ENCODE data around the gene SLIT3. TPM values are rescaled to one million over a fixed set of nuclear protein-coding genes. Genes with fewer than 3 reads are reported as not detected.

Gene SLIT3
- total and polyA plus RNA-seq, 2 experiments from 2014 or later, result 0.59 to 0.71 TPM

- TF ChIP-seq ZNF462 (CRISPR knock-in tag; IDR thresholded peaks at IDR 0.05), result no peak
- H3K27me3 ChIP-seq (ENCODE audit: insufficient read depth), result no peaks in the 10 kb centered on the region
- H3K36me3 ChIP-seq (ENCODE audit: insufficient read depth), result no peaks in the 10 kb centered on the region
- peaks cover 3% of the 10 kb centered on the region for H3K27me3 Mint-ChIP-seq (ENCODE audit: insufficient read depth, low read depth, poor library complexity)
- H4K20me1 ChIP-seq (replicated peaks; ENCODE audit: insufficient read depth), result no peaks in the 10 kb centered on the region
- H3K9me2 ChIP-seq (ENCODE audit: insufficient read depth), result peaks cover 1% of the 10 kb centered on the region
- no peak overlapping the region for H3K4me3 ChIP-seq
- no peaks in the 10 kb centered on the region for H3K79me2 ChIP-seq (replicated peaks; ENCODE audit: insufficient read depth)
- no peak for ATAC-seq
- no peak overlapping the region for H3K27ac Mint-ChIP-seq
- H3K36me3 Mint-ChIP-seq (ENCODE audit: low read depth), result no peaks in the 10 kb centered on the region
- peaks cover 10% of the 10 kb centered on the region; the same call in 2 of the 3 replicates for H3K4me1 Mint-ChIP-seq
- no peaks in the 10 kb centered on the region for H3F3A ChIP-seq (replicated peaks; ENCODE audit: low read depth)
- H3K9me3 Mint-ChIP-seq, result no peaks in the 10 kb centered on the region
- DNase-seq (ENCODE audit: low spot score), result no peak
- H3K4me3 Mint-ChIP-seq, result no peak overlapping the region
- no peak overlapping the region for H3K4me2 ChIP-seq
- peaks cover 11% of the 10 kb centered on the region; the same call in 1 of the 2 replicates for H3K4me1 ChIP-seq (ENCODE audit: insufficient read depth)
- no peak overlapping the region for H3K27ac ChIP-seq (ENCODE audit: low read depth)
- H2AFZ ChIP-seq, result no peak overlapping the region
Observed at GRCh38 chr5:169178274-169178673, 122.7 kb downstream of the SLIT3 start.

DNA sequence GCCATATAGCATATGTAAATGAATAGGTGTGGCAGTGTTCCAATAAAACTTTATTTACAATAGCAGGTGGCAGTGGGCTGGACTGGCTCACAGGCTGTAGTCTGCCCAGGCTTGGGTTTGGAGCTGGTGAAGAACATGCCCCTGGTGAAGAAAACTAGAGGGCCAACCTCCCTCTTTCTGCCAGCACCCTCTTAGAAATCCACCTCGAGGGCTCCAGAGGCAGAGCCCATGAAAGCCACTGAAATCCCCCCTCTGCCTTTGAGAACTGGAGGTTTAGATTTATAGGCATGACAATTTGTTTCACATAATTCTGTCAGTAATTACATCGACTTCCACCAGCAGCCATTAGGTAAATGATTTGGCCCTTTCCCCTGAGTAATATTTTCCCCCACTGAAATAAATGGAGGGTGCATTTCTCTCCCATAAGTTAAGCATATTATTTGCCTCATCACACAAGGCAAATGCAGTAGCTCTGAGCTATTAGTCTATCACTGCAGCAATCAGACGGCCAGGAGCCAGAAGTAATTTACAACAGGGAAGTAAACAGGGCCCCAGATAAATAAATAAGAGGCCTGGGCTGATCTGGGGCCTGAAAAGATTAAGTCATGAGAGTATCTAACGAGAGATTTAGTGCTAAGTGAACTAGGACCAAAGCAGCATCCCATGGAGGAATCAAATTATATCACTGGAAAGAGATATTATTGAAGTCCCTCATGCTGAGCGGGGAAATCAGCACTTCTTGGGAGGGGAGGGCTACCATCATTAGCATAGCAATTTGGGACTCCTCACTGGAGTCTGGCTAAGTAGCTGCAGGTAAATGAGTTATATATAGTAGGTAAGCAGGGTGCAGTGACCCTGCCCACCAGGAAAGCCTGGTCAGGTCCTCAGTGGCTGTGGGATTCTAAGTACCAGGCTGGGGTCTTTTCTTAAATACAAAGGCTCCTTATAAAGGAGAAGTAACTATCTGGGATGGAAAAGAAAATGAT, 123.9 kb downstream of the SLIT3 start:
- Histone ChIP-seq H3K36me3 (ENCODE audit: insufficient read depth) (no peaks in the 10 kb centered on the region), H2AFZ (no peak overlapping the region), H3K4me2 (no peak overlapping the region), H3K4me3 (no peak overlapping the region), H3K27me3 (ENCODE audit: insufficient read depth) (no peaks in the 10 kb centered on the region), H4K20me1 (replicated peaks; ENCODE audit: insufficient read depth) (no peaks in the 10 kb centered on the region), H3K4me1 (ENCODE audit: insufficient read depth) (peaks cover 14% of the 10 kb centered on the region; the same call in 1 of the 2 replicates), H3K79me2 (replicated peaks; ENCODE audit: insufficient read depth) (no peaks in the 10 kb centered on the region), H3F3A (replicated peaks; ENCODE audit: low read depth) (no peaks in the 10 kb centered on the region), H3K27ac (ENCODE audit: low read depth) (no peak overlapping the region), H3K9me2 (ENCODE audit: insufficient read depth) (peaks cover 3% of the 10 kb centered on the region)
- H3K27me3 Mint-ChIP-seq (ENCODE audit: insufficient read depth, low read depth, poor library complexity), result peaks cover 3% of the 10 kb centered on the region
- no peaks in the 10 kb centered on the region for H3K36me3 Mint-ChIP-seq (ENCODE audit: low read depth)
- ATAC-seq (peak; percentile 63), DNase-seq (ENCODE audit: low spot score) (peak; percentile 17)
- no peaks in the 10 kb centered on the region for H3K9me3 Mint-ChIP-seq
- no peak overlapping the region; the same call in 1 of the 2 replicates for H3K27ac Mint-ChIP-seq
- H3K4me1 Mint-ChIP-seq, result peaks cover 10% of the 10 kb centered on the region; the same call in 2 of the 3 replicates
- H3K4me3 Mint-ChIP-seq, result no peak overlapping the region
- TF ChIP-seq JUNB (IDR thresholded peaks at IDR 0.05; ENCODE audit: unreplicated experiment), result no peak
- TF ChIP-seq ZNF114 (CRISPR knock-in tag; IDR thresholded peaks at IDR 0.05), result no peak
- no peak for TF ChIP-seq ZNF331 (CRISPR knock-in tag; IDR thresholded peaks at IDR 0.05; ENCODE audit: low read depth)
- TF ChIP-seq EZH2 (IDR thresholded peaks at IDR 0.05; ENCODE audit: low read depth, unreplicated experiment), result no peak
- no peak for TF ChIP-seq NANOG (IDR thresholded peaks at IDR 0.05; ENCODE audit: borderline replicate concordance)

All from GM23338 (cell line).